GM19099 (cell line): ENCODE results near the gene B9D1.

Experiments used
- POLR2A ChIP-seq: IDR thresholded peaks from 3 replicates; pipeline ENCODE4 v1.6.1; 2011; ENCODE audit warnings: low read depth; ENCODE audit not compliant: insufficient read length; ENCODE audit errors: extremely low read depth

Gene B9D1

DNA sequence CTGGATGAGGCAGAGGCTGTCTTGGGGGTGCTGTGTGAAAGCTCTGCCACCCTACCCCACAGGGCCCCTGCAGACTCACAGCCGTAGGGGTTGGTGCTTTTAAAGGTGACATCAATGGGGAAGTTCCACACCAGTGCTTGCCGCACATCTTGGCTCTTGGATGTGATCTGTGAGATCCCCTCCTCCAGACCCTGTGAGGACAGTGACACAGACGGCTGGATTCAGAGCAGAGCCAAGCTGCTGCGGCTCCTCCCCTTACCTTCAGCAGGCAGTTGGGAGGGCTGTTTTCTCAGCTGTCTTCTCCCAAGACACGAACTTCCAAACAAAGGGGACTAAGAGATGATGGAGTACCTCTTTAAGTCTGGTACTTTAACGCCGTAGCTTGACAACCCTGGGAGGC, 4.8 kb downstream of the B9D1 start:
- no peak for TF ChIP-seq POLR2A

DNA sequence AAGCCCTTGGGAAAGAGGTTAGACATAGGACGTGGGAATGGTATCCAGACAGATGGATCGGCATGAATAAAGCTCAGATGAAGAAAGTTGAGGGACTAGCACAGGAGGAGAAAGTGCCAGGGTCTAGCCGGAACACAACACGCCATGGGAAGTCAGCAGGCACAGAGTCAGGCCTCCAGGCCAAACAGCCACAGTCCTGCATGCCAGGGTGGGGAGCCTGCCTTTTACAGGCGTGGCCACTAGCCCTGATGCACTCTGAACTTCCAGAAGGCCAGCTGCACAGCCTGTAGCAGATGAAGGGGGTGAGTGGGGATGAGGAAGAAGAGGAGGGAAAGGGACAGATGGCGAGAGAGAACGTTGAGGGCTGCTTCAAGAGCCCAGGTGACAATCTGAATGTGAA, 5.2 kb downstream of the B9D1 start:
- TF ChIP-seq POLR2A = no peak

DNA sequence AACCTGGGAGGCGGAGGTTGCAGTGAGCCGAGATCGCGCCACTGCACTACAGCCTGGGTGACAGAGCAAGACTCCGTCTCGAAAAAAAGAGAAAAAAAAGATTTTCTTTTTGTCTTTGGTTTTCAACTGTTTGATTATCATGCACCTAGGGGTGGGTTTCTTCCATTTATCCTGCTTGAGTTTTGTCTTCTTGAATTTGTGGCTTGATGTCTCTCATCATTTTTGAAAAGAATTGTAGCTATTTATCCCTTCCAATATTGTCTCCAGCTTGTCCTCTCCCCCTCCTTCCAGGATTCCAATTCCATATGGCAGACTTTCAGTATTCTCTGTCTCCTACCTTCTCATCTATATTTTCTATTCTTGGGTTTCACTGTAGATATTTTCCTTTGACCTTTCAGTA, 7.8 kb downstream of the B9D1 start:
- no peak for TF ChIP-seq POLR2A

DNA sequence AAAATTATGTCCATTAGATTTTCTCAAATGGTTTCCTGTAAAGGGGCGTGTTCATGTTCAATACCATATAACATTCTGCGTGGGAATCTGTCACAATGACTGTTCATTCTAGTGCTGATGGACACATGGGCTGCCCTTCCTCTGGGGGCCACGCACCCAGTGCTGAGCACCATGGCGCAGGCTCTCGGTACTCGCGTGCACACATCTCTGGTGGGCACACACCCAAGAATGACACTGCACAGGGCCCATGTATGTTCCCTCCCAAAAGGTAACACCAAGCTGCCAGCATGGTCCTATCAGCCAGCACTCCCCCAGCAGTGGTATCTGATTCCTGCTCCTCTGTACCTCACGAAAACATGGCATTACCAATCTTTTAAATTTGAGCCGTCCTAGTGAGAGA, 13.7 kb downstream of the B9D1 start:
- TF ChIP-seq POLR2A = no peak

DNA sequence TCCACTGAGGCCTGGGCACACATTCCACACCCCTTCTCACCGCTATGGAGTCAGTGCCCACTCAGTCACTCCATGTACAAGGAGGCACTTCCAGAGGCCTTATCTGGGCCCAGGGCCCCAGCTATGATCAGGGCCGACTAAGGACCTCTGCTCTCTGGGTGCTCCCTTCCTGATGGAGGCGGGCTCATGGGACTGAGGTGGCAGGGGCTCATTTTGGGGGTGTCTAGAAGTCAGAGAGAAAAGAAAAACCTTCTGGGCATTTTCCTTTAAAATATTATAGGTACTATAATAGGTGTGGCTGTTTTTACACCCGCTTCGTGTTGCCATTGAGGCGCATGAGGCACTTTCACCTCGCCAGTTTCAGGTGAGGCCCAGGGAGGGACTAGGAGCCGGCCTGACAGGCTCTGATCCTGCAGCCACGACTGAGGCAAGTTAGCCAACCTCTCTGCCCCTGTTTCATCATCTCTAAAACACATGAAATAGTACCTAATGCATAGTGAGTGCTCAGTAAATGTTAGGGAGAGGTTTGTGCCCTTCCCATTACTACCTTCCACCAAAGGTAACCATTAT, 14.4 kb downstream of the B9D1 start:
- TF ChIP-seq POLR2A = no peak

DNA sequence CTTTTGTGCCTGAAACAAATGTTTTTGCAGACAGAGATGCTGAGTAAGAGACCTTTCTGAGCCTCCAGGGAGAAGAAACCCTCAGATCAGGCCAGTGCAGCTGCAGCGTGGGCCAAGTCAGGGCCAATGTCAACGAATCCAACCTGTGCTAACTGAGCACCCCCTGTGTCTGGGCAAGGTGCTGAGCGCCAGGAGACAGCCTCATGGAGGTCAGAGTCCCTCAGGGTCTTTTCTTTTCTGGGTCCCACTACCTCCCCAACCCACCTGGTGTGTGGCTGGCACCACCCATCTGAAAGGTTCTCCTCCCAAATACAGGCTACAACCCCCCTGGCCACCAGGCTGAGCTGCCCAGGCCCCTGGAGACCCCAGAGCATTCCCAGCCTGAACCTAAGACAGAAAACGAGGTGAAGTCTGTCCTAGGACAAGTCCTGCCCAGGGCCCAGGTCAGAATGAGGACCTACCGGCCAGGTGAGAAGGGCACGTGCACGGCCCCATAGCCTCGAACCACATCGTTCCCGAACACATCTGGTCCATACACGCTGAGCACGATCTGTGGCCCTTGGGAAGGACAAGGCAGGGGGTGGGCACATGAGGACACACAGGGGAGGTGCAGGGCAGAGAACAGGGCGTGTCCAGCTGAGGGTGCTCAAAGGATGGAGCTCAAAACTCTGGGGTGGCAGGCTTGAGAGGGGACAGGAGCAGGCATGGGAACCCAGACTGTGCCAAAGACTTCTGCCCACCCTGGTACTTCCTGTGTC, 15.0 kb downstream of the B9D1 start:
- TF ChIP-seq POLR2A = no peak

DNA sequence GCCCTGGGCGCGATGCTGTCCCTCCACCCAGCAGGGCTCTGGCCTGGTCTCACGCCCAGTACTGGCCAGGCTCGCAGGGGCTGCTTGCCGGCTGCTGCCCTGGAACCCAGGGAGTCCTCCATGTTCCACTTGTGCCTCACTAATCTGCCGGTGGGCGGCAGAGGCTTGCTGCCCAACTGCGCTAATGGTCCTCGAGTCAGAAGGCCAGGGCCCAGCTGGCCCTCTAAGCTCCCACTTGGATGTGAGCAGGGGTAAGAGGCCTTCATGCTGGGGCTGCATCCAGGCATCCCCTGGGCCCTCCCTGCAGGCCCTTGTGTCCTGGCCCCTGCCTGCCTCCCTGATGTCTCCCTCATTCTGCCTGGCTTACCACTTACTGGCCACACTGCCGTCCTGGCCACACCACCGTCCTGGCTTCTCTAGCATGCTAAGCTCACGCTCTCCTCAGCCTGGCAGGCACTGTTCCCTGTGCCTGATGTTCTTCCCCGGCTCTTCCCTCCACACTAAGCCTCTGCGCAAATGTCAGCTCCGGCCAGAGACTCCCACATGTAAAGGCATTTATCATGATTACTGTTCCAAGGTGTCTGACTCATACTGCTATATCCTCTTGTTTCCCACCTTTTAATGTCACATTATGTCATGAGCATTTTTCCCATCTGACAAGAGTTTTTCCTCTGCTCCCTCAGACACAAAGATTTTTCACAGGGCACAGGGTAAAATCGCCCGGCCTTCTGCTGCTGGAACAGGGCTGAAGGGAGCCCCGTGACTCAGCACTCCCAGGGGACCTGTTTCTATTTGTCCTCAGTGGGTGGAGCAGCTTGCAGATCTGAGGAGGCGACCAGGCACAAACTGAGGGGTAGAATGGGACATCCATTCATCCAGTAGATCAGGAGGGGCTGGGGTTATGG, 15.9 kb downstream of the B9D1 start:
- TF ChIP-seq POLR2A = no peak

DNA sequence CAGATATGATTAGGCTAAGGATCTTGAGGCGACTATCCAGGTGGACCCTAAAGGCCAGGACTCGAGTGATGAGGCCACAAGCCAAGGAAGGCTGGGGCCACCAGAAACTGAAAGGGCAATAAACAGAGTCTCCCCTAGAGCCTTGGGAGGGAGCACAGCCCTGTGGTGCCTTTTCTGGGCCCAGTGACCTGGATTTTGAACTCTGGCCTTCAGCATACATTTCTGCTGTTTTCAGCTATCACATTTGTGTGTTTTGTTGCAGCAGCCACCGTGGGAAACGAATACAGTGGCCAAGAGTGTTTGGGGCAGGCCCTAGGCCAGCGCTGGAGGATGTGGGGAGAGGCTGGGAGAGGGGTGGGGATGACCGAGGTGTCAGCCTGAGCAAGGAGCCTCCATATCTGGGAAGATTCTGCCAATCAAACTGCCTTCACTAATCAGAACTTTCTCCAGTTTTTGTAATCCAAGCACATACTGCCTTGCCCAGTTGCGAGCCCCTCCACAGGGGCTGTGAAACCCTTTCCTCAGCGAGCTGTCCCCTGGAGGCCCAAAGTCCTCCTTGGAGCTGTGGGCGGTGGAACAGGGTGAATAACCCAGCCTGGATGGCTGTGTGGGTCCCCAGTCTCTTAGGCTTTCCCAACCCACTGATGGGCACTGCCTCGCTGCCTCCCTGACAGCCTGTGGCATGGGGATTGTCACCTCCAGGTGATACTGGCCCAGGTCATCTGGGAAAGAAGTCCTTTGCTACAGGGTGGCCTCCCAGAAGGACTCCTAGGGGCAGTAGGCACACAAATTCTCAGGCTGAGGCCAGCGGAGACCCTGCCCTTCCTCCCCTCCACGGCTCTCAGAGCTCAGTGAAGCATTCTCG, 16.8 kb downstream of the B9D1 start:
- no peak for TF ChIP-seq POLR2A

DNA sequence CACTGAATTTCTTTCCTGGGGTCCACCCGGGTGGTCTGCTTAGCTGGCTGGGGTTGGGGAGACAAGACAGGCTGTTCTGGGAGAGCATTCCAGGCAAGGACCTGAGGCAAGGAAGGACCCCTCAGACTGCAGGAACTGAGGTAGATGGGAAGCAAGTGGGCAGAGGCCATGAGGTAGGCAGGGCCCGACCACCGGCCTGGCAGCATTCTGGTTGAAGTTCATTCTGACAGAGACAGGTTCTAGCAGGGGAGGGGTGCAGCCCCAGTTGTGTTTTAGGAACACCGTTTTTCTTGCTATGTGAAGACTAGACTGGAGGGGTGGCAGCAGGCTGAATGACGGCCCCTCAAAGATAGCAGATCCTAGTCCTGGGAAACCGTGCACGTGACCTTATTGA, 17.5 kb downstream of the B9D1 start:
- no peak for TF ChIP-seq POLR2A

DNA sequence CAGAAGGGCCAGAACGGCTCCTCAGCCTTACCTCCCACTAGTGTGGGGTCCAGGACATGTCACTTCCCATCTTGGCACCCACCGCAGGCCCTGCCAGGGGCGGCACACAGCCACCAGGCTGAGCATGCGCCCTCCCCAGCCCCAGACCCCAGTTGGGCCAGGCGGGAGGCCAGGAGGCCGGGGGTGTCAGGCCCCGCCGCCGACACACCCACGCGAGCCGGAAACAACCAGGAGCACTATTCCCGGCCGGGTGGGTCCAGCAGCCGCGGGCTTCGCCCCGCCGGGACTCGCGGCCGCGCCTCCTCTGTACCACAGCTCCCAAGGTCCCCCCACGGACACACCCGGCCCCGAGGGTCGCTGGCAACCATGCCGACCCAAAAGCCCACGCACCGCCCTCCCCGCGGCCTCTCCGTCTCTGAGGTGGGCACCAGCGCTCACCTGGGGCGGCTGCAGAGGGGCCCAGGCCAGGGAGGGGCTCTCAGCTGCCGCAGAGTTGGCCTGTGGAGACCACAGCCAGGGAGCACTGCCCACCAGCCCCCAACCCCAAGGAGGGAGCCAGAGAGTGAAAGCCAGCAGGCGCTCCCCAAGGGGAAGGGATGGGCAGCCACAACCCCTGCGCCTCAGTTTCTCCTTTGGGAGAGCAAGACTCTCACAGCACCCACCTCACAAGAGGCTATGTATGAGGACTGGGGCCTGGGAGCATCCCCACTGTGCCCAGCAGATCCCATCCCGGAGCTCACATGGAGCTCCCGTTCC, 18.0 kb downstream of the B9D1 start:
- no peak for TF ChIP-seq POLR2A

DNA sequence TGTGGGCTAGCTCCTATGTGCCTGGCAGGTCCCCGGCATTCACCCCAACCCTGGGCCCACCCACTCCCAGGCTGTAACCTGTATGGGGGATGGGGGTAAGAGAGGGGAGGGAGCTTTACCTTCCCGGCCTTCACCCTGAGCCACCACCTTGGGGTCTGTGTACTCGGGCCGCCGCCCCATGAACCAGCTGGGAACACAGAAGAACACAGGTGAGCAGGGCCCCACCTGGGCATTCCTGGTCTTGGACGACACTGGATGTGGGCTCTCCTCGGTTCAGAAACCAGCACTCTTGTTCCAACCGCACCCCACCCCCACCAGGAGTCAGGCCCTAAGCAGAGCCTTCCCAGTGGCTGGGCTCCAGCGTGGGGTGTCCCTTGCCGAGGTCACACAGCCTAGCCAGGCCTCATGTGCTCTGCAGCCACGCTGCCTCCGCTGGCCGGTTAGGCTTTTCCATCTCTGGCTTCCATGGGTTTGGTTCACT, 18.8 kb downstream of the B9D1 start:
- TF ChIP-seq POLR2A = no peak

DNA sequence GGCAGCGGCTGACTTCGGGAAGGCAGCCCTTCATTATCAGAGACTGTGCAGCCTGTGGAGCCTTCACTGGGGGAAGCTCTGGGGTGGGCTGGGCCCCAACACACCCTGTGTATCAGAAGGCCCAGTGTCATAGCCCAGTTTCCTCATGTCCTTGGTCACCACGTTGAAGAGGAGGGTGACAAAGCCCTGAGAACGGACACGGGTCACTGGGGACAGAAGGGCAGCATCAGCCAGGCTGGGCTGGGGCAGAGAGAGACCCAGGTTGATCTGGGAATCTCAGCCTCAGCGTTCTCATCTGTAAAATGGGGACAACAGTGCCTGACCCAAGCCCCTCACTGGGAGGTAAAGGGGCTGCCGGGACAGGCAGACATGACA, 19.3 kb downstream of the B9D1 start:
- no peak for TF ChIP-seq POLR2A

DNA sequence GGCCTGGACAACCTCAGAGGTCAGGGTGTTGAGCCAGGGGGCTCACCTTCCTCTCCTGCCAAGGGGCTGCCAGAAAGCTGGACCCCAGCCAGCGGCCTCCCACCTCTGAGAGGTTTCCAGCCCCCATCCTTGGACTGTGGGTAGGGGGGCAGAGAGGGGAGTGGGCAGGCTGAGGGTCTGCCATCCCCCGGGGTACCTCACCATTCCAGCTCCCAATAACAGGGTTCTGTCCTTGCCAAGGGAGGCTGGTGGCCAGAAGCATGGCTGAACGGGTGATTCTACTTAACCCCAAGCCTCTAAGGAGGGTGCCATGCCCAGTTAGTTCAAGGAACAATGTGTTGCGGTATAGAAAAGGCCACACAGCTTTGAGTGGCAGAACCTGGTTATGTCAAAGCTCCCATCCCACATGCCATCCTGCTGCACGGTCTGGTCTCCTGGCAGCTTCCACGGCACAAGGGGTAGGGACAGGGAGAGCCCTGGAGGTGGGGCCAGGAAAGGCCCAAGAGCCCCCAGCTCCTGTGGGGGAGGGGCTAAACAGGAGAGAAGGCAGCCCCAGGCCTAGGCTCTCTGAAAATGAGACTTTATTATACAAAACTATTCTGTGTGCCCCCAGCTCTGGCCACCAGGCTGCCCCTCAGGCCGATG, 19.8 kb downstream of the B9D1 start:
- TF ChIP-seq POLR2A = no peak

DNA sequence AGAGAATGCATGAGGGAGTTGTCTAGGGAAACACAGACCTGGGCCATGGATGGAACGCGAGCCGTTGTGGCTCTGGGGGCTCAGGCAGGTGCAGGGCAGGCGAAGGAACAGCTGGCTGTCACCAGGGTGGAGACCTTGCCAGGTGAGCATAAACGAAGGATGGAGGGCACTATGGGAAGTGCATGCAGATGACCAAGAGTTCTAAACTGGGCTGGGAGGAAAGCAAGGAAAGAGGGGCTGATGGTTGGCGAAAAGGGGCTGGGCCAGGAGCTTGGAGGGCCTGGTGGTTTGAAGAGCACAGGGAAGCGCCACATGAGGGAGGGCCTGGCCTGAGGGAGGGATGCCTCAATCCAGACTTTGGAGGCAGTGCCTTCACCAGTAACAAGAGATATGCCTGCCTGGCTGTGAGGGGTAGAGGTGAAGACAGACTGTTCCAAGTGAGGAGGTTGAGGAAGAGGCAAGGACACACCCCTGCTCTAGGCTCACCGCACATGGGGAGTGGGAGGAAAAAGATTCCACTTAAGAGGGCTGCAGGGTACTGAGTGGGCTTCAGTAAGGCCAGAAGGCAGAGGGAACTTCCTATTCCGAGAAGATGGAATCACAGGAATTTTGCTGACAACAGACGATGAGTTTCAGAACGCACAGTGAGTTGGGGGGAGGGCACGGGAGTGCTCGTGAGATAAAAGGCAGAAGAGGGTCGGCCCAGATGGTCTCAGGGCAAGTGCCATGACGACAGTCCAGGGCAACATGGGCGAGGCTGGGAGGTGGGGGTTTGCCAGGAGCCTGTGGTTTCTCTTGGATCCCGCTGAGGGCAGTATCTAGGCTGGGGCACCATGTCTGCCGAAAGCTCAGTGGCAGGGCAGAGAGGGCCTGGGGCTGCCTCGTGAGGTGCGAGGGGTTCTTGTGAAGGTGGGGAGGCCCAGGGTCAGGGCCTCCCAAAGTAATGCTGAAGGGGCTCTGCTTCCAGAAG, 20.6 kb downstream of the B9D1 start:
- TF ChIP-seq POLR2A = no peak
